Measurements from ENCODE around the gene CPED1. TPM values are rescaled to one million over a fixed set of nuclear protein-coding genes. Genes with fewer than 3 reads are reported as not detected.

Gene CPED1
- total RNA-seq, 1 donor from 2014 or later = 0.09 TPM

DNA sequence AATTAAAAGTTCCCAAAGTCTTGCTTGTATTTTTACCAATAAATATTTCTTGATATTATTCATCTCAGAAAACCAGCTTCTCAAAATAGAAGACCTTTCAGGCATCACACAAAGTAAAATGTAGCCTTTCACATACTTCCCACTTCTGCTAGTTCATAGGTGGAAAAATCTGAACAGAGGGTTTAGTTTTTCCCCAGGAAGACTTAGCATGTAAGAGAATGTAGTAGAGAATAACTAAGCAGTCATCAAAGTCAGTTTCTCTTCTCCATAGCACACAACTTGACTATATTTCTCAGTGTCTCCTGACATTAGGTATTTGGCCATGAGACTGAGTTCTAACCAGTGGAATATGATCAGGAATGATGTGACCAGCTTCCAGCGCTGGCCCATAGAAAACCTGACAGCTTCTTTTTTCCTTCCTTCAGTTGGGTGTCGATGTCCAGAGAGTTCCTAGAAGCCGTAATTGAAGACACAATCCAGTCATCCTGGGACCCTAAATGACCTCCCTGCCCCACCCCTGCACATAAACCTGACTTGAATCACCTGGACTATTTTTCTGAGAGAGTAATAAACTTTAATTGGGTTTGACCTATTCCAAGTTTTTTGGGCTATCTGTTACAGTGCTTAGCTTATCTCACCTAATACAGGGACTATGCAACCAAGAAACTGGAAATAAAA lies 272.8 kb downstream of the CPED1 start:
- ATAC-seq (ENCODE audit: low read depth) (no peak), DNase-seq (no peak)
- intact Hi-C loops (cut with micrococcal nuclease) = no loop called here
- H3K9me3 Mint-ChIP-seq = no peaks in the 10 kb centered on the region
- H3K4me1 Mint-ChIP-seq = peaks cover 21% of the 10 kb centered on the region
- no peak overlapping the region for H3K4me3 Mint-ChIP-seq
- CTCF ChIA-PET = no interaction called here
- TF ChIP-seq CTCF (IDR thresholded peaks at IDR 0.05) = no peak
- H3K27me3 Mint-ChIP-seq = no peaks in the 10 kb centered on the region
- H3K27ac Mint-ChIP-seq = peak overlapping the region; percentile 20
- H3K36me3 Mint-ChIP-seq (ENCODE audit: low read depth) = peaks cover 33% of the 10 kb centered on the region
- POLR2A ChIA-PET = no interaction called here

DNA sequence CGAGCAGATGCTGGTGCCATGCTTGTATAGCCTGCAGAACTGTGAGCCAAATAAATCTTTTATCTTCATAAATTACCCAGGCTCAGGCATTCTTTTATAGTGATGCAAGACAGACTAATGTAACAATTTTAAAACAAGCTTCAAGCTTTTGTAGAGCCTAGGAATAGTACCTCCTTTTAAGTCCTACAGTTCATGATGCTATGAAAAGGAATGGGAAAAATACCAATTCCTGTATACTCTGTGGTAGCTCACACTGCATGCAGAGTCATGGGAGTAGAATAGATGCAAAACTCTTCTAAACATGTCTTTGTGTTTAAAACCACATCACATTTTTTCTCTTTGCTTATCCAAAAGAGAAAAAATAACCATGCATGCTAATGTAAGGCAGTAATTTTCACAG lies 273.7 kb downstream of the CPED1 start:
- ChIA-PET POLR2A (no interaction called here), CTCF (no interaction called here)
- peaks cover 16% of the 10 kb centered on the region for H3K4me1 Mint-ChIP-seq
- ATAC-seq (ENCODE audit: low read depth) (no peak), DNase-seq (no peak)
- no peak overlapping the region for H3K27ac Mint-ChIP-seq
- peaks cover 29% of the 10 kb centered on the region for H3K36me3 Mint-ChIP-seq (ENCODE audit: low read depth)
- no peaks in the 10 kb centered on the region for H3K27me3 Mint-ChIP-seq
- no peak overlapping the region for H3K4me3 Mint-ChIP-seq
- TF ChIP-seq CTCF (IDR thresholded peaks at IDR 0.05) = no peak
- intact Hi-C loops (cut with micrococcal nuclease) = no loop called here
- no peaks in the 10 kb centered on the region for H3K9me3 Mint-ChIP-seq

DNA sequence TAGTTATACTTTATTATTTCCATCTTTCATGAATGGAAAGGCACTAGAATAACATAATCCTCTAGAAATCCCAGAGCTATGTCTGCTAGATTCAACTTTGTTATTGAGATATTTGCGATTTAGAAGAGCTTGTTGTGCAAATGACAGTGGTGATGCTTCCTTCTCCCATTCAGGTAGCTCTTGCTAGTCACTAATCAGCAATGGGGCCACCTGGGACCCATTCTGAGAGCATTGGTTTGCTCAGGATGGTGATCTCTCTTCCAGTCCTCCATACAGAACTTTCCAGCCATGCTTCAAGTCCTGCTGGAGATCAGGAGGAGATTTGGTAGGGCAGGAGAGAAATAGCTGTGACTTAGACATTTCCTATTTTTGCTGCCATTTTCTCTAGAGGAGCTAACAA lies 274.5 kb downstream of the CPED1 start:
- H3K27ac Mint-ChIP-seq = no peak overlapping the region
- peaks cover 8% of the 10 kb centered on the region for H3K4me1 Mint-ChIP-seq
- H3K9me3 Mint-ChIP-seq = no peaks in the 10 kb centered on the region
- peaks cover 29% of the 10 kb centered on the region for H3K36me3 Mint-ChIP-seq (ENCODE audit: low read depth)
- intact Hi-C loops (cut with micrococcal nuclease) = no loop called here
- no peak for ATAC-seq (ENCODE audit: low read depth)
- TF ChIP-seq CTCF (IDR thresholded peaks at IDR 0.05) = no peak
- no peaks in the 10 kb centered on the region for H3K27me3 Mint-ChIP-seq
- POLR2A ChIA-PET = interaction anchor here (1.1 kb wide), 1 partner anchor 16 kb away, joined by 3 read pairs; no protein-coding TSS in a partner anchor
- no peak for DNase-seq
- H3K4me3 Mint-ChIP-seq = no peak overlapping the region
- CTCF ChIA-PET = no interaction called here

DNA sequence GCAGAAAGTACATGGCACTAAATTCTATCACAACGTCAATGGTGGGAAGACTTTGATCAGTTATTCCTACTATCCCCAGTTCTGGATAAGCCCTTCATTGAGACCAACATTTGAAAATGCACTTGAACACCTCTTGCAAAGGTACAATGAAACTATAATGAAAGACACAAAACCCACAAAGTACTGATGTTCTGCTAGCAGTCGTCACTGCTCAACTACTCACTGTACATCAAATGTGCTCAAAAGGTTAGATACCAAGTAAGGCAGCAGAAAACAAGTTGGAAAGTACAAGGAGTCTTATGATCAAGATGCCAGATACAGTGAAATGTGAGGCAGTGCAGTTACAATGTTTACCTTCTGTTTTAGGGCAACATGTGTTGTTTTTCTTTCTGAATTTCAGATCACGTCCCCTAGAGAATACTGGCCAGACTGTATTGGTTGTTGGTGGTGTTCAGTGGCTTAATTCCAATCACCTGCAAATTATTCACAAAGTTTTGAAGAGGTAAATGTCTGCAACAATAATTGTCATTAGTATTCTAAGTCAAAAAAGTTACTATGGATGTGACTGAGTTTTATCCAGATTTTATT lies 277.9 kb downstream of the CPED1 start:
- ATAC-seq (ENCODE audit: low read depth) = no peak
- Mint-ChIP-seq H3K4me3 (no peak overlapping the region), H3K27me3 (no peaks in the 10 kb centered on the region), H3K27ac (no peak overlapping the region), H3K9me3 (no peaks in the 10 kb centered on the region), H3K36me3 (ENCODE audit: low read depth) (peaks cover 34% of the 10 kb centered on the region), H3K4me1 (peaks cover 11% of the 10 kb centered on the region)
- CTCF ChIA-PET = no interaction called here
- intact Hi-C loops (cut with micrococcal nuclease) = loop anchor here (5.0 kb wide), 1 partner anchor 34 kb away; no protein-coding TSS in a partner anchor
- no peak for DNase-seq
- no peak for TF ChIP-seq CTCF (IDR thresholded peaks at IDR 0.05)
- POLR2A ChIA-PET = no interaction called here

DNA sequence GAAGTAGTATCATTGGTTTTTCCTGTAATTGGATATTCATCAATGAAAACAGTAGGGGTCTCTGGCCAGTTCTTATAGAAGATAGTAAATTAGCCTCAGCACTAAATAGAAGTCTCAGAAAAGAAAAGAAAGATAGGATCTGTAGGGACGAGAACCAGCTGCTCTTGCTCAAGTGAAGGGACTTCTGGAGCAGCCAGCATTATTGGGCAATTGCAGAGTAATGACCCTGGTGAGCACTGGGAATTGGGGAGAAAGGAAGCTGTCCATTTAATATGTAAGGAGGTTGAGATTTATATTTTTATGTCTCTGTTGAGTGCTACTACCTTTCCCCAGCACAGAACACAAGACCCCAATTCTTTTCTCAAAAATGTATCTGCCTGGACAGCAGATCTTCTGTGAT lies 279.1 kb downstream of the CPED1 start:
- POLR2A ChIA-PET = no interaction called here
- Mint-ChIP-seq H3K36me3 (ENCODE audit: low read depth) (peaks cover 35% of the 10 kb centered on the region), H3K4me3 (no peak overlapping the region), H3K27ac (no peak overlapping the region), H3K9me3 (no peaks in the 10 kb centered on the region), H3K4me1 (peaks cover 17% of the 10 kb centered on the region), H3K27me3 (no peaks in the 10 kb centered on the region)
- intact Hi-C loops (cut with micrococcal nuclease) = loop anchor here (5.0 kb wide), 1 partner anchor 35 kb away; no protein-coding TSS in a partner anchor
- ATAC-seq (ENCODE audit: low read depth) = no peak
- no peak for TF ChIP-seq CTCF (IDR thresholded peaks at IDR 0.05)
- CTCF ChIA-PET = no interaction called here
- no peak for DNase-seq
